Measurements from ENCODE around the gene ZSCAN31. TPM values are rescaled to one million over a fixed set of nuclear protein-coding genes. Genes with fewer than 3 reads are reported as not detected.

The ZSCAN31 gene
- total RNA-seq, 1 donor from 2014 or later: 6.2 TPM

DNA sequence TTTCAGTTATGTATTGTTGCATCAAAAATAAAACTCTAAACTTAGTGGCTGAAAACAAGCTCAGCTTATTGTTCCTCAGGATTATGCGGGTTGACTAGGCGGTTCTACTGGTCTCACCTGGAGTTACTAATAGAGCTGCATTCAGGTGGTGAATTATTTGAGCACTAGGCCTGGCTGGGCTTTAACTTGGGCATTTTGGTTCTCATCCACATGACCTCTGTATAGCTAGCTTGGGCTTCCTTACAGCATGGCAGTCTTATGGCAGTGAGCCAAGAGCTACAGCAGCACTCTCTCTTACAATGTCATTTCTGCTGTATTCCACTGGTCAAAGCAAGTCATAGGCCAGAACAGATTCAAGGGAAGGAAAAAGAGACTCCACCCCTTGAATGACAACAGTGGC is 53.0 kb downstream of the ZSCAN31 start:
- no peak overlapping the region for H3K27ac Mint-ChIP-seq
- no peak for DNase-seq (ENCODE audit: extremely low spot score, unreplicated experiment)

DNA sequence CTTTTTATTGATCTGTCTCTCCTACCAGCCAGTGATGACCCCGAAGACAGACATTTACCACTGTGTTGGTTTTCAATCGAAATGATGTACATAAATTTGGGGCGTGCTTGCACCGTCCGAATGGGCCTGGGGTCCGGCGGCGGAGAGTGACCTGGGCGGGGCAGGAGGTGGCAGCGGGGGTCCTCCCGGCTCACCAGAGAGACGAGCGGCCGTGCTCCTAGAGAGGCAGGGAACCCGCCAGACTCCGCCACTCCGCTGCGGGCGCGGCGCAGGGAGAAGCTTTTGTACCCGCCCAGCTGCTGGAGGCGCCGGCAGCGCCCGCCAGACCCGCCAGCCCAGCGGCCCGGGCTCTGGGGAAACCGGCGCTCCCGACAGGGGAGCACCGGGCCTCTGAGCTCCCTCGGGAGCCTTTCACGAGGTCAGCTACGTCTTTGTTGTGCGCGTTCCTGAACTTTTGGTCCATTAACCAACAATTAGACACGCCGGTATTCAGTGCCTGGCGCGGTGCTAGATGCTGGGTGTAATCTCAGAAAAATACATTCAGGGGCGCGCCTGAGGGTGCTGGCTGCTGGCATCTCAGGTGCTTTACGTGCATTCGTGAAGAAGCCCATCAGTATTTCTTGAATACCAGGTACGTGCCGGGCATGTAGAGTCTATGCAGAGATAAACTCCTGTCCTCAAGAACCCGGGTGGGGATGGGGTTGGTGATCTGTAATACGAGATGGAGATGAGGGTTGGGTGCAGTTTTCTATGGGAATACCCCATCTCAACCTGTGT is 54.5 kb downstream of the ZSCAN31 start, which contains the start of gene PGBD1:
PGBD1 (plus strand) TSS at position 285 of the 777 bp plus-strand sequence. CDS start 2,242 bp downstream, outside the sequence.
- Mint-ChIP-seq H3K36me3 (peaks cover 19% of the 10 kb centered on the region), H3K27me3 (no peaks in the 10 kb centered on the region), H3K9me3 (no peaks in the 10 kb centered on the region), H3K4me1 (ENCODE audit: unreplicated experiment) (peaks cover 8% of the 10 kb centered on the region), H3K27ac (peak within 1 kb of the TSS; percentile 64), H3K4me3 (peak within 1 kb of the TSS; percentile 96)
- DNase-seq (ENCODE audit: extremely low spot score, unreplicated experiment): peak; percentile 85
- no peak for TF ChIP-seq CTCF (conservative IDR thresholded peaks at IDR 0.05)

More for the DNA sequence above, 53.0 kb downstream of the ZSCAN31 start:
- H3K36me3 Mint-ChIP-seq: peaks cover 21% of the 10 kb centered on the region
- peaks cover 8% of the 10 kb centered on the region for H3K4me1 Mint-ChIP-seq (ENCODE audit: unreplicated experiment)
- peak overlapping the region; percentile 96 for H3K4me3 Mint-ChIP-seq
- H3K27me3 Mint-ChIP-seq: no peaks in the 10 kb centered on the region
- no peaks in the 10 kb centered on the region for H3K9me3 Mint-ChIP-seq
- no peak for TF ChIP-seq CTCF (conservative IDR thresholded peaks at IDR 0.05)

DNA sequence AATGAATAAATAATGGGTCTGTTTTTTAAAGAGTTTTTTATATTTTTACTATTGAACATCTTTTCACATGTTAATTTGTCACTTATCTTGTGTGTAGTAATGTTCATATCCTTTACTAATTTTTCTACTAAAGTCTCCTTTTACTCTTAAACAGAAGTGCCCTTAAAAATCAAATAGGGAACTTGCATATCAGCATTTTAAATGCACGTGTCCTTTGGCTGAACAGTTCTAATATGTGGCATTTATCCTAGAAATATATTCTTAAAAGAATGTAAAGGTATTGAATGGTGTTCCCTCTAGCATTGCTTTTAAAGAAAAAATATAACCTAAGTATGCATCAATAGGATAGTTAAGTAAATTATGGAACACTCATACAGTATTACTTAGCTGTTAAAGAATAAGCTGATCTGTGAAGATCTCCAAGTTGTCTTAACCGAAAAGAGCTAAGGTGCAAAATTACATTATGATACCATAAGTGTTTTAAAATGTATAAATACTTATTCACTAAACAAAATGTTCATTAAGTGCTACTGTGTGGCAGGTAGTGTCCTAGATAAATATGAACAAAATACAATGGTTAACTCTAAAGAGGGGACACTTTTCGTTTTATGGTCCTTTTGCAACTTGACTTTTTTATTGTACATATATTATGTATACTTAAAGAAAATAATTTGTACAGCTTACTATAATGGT is 55.2 kb downstream of the ZSCAN31 start:
- no peak for DNase-seq (ENCODE audit: extremely low spot score, unreplicated experiment)
- H3K27me3 Mint-ChIP-seq: no peaks in the 10 kb centered on the region
- H3K36me3 Mint-ChIP-seq: peaks cover 23% of the 10 kb centered on the region
- peaks cover 8% of the 10 kb centered on the region for H3K4me1 Mint-ChIP-seq (ENCODE audit: unreplicated experiment)
- no peaks in the 10 kb centered on the region for H3K9me3 Mint-ChIP-seq
- H3K4me3 Mint-ChIP-seq: peak overlapping the region; percentile 96
- H3K27ac Mint-ChIP-seq: no peak overlapping the region
- no peak for TF ChIP-seq CTCF (conservative IDR thresholded peaks at IDR 0.05)

GRCh38 chr6:28277746-28278145 is 58.2 kb downstream of the ZSCAN31 start:
- Mint-ChIP-seq H3K4me3 (no peak overlapping the region), H3K4me1 (ENCODE audit: unreplicated experiment) (peaks cover 8% of the 10 kb centered on the region), H3K36me3 (peaks cover 23% of the 10 kb centered on the region), H3K27me3 (no peaks in the 10 kb centered on the region), H3K9me3 (no peaks in the 10 kb centered on the region), H3K27ac (no peak overlapping the region)
- no peak for DNase-seq (ENCODE audit: extremely low spot score, unreplicated experiment)
- TF ChIP-seq CTCF (conservative IDR thresholded peaks at IDR 0.05): no peak

DNA sequence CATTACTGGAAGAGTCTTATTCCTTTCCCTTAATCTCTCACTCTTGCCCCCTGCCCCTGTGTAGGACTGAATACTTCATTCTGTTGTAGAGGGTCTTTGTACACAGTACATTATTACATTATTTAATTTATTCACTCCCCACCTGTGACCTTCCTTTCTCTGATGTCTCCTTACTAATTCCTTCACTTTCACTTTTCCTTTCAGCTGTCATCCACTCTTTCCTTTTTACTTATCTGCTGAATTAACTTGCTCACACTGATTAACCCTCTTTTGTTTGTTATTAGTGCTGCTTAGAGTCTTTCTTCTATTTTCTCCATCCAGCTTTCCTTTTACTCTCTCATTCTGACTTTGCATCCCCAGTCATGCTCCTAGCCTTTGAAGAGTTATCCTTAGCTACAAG is 61.1 kb downstream of the ZSCAN31 start:
- no peak for DNase-seq (ENCODE audit: extremely low spot score, unreplicated experiment)
- no peaks in the 10 kb centered on the region for H3K4me1 Mint-ChIP-seq (ENCODE audit: unreplicated experiment)
- H3K27ac Mint-ChIP-seq: no peak overlapping the region
- no peak for TF ChIP-seq CTCF (conservative IDR thresholded peaks at IDR 0.05)
- H3K4me3 Mint-ChIP-seq: no peak overlapping the region
- H3K27me3 Mint-ChIP-seq: no peaks in the 10 kb centered on the region
- peaks cover 27% of the 10 kb centered on the region for H3K36me3 Mint-ChIP-seq
- H3K9me3 Mint-ChIP-seq: no peaks in the 10 kb centered on the region

Other genes with a start within 250 kb of the ZSCAN31 start
- 8.9 and 12.1 TPM in 2 replicates for gene ZSCAN16, start 211.5 kb downstream of the ZSCAN31 start, total RNA-seq (ENCODE audit: low replicate concordance)
- 22.1 and 37.5 TPM in 2 replicates for gene ZKSCAN8, start 194.3 kb downstream of the ZSCAN31 start, total RNA-seq (ENCODE audit: low replicate concordance)
- gene ZSCAN9, start 110.9 kb downstream of the ZSCAN31 start, total RNA-seq (ENCODE audit: low replicate concordance): 16.5 and 27.1 TPM in 2 replicates
- 7.8 TPM in 2 replicates for gene ZKSCAN4, start 83.9 kb downstream of the ZSCAN31 start, total RNA-seq (ENCODE audit: low replicate concordance)
- 0.55 TPM in 1 of 2 replicates, not detected in the other for gene NKAPL, start 76.9 kb downstream of the ZSCAN31 start, total RNA-seq (ENCODE audit: low replicate concordance)
- 10.9 and 16.7 TPM in 2 replicates for gene ZSCAN26, start 69.0 kb downstream of the ZSCAN31 start, total RNA-seq (ENCODE audit: low replicate concordance)
- gene PGBD1, start 54.6 kb downstream of the ZSCAN31 start, total RNA-seq (ENCODE audit: low replicate concordance): 3.6 and 7.9 TPM in 2 replicates
- gene ZKSCAN3, start 13.8 kb upstream of the ZSCAN31 start, total RNA-seq (ENCODE audit: low replicate concordance): 9.3 and 12.6 TPM in 2 replicates
- gene ZSCAN12, start 63.6 kb upstream of the ZSCAN31 start, total RNA-seq (ENCODE audit: low replicate concordance): 9.6 and 12.4 TPM in 2 replicates
- gene ZSCAN23, start 107.3 kb upstream of the ZSCAN31 start, total RNA-seq (ENCODE audit: low replicate concordance): 10.3 and 11.2 TPM in 2 replicates
- not detected in 2 replicates for gene GPX6, start 179.6 kb upstream of the ZSCAN31 start, total RNA-seq (ENCODE audit: low replicate concordance)
- not detected in 2 replicates for gene GPX5, start 189.7 kb upstream of the ZSCAN31 start, total RNA-seq (ENCODE audit: low replicate concordance)

All from type B pancreatic cell (in vitro differentiated cells).